Measurements from ENCODE around the gene MINK1.
"Not testable (repeated sequence)": the region's sequence is repeated elsewhere in the genome, so short reads cannot be mapped to it uniquely, and the experiment has no call there.

Gene MINK1

DNA sequence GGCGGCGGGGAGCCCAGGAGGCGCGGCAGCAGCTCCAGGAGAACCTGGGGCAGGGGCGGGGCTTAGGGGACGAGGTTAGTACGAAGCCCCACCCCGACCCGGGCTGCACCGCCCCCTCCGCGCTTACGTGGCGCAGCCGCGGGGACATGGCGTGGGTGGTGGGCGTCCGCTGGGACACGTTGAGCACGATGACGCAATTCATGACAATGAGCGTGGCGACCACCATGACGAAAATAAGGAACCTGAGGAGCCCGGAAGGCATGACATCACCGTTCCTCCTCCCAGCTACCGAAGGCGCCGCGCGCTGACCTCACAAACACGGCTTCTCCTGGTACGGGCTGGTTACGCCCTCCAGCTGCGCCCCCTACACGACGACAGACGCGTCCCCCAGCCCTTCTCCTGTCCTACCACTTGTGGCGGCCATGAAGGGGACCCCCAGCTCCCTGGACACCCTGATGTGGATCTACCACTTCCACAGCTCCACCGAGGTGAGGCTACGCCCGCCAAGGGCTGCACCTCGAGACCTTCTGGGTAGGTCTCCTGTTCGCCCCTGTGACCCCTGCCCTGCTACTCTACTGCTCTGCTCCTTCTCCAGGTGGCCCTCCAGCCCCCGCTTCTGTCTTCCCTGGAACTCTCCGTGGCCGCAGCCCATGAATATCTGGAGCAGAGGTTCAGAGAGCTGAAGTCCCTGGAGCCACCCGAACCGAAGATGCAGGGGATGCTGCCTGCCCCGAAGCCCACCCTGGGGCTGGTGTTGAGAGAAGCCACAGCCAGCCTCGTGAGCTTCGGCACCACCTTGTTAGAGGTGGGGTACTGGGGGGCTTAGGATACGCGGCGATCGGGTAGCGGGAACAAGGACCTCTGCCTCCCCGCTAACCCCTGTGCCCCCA is 66.4 kb downstream of the MINK1 start, which contains the start of gene C17orf107:
TSS of gene C17orf107 (plus strand) at position 196 of the 890 bp plus-strand sequence. CDS start at position 423, 227 bp downstream.
- peak; percentile 89 to 96 for DNase-seq (ENCODE audit: low read depth in 2 of 2)

DNA sequence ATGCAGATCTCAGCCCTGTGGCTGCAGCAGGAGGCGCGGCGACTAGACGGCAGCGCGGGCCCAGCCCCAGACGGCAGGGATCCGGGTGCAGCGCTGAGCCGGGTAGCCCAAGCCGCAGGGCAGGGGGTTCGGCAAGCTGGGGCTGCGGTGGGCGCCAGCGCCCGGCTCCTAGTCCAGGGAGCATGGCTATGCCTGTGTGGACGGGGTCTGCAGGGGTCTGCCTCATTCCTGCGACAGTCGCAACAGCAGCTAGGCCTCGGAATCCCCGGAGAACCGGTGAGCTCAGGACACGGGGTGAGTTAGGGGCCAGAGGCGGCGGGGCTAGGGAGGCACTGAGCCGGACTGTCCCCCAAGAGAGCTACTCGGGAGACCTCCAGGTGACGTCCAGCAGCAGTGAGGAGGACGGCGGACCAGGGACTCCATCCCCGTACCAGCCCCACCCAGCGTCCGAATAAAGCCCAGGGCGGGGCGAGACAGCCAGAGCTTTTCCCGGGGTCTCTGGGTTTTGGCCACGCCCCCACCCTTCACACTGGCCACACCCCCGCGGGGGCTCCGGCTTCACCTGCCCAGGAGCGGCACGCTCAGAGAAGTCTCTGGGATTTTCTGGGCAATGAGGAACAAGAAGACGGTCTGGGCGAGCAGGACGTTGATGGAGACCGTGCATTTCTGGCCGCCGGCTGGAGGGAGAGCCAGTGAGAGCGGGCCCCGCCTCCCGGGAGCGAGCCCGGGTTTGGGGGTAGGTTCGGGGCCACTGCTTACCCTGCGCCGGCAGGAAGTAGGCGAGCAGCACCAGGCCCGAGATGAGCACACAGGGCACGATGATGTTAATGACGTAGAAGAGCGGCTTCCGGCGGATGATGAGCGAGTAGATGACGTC is 67.3 kb downstream of the MINK1 start:
- no peak for DNase-seq (ENCODE audit: low read depth in 2 of 2)

DNA sequence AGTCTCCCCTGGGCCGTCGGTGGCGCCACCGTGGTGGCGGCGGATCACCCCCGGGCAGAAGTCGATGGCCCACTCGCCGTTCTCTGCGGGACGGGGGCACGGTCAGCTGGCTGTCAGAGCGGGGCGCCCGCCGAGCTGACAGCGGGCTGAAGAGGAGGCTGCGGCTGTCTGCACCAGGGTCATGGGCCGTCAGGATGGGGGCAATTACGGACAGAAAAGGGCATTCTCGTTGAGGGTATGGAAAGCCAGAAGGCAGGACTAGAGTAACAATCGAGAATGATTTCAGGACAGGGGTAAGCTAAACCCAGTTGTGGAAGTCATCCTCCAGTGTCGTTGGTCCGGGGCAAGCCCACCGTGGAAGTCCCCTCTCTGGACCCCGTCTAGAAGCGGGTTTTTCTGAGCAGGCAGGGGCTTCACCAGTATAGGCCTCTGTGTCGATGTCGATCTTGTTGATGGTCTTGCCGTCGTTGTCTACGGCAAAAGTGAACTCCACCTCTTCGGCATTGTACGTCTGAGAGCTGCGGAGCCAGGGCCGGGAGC is 68.0 kb downstream of the MINK1 start:
- DNase-seq (ENCODE audit: low read depth in 2 of 2) = no peak

DNA sequence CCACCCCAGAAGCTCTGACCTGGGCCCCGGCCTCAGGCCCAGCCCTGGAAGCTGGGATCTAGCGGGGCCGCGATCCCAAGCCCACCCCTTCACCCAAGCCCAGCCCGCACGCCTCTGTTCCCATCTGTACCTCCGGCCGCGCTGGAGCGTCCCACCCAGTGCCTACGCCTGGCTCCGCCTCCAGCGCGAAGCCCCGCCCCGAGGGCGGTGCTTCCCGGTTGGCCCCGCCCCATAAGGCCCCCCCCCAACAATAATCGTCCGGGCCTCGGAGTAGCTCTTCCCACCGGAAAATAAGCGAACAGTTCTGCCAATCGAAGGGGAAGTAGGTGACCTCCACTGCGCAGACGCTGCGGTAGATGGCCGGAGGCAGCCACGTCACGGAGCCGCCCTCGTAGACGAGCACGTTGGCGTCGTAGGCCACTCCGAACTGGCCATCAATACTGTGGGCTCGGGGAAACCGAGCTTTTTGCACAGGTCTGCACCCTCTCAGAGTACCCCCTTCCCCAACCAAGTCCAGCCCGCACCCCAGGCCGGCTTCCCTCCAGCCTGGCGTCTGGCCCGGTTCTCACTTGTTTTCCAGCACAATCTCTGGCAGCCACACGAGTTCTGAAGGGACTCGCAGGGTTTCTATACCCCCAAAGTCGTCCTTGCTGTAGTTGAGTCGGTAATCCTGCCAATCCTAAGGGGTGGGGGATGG is 68.7 kb downstream of the MINK1 start:
- DNase-seq (ENCODE audit: low read depth in 2 of 2) = no peak

DNA sequence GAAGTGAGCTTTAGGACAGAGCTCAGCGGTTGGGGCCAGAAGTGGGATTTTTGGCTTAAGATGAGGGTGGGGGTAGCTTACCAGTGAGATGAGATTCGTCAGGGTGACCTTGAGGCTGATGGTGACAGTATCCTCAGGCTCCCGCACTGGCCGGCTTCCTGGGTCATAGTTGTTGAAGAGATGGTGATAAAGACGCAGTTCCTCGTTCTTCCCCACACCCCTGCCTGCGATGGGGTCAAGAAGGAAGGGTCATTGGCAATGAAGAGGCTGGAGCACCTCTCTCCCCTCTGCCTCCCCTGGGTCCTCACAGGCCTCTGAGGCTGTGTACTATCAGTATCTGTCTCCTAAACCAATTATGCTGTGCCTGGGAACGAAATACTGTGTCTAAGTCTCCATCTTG is 69.4 kb downstream of the MINK1 start:
- DNase-seq (ENCODE audit: low read depth in 2 of 2) = no peak

DNA sequence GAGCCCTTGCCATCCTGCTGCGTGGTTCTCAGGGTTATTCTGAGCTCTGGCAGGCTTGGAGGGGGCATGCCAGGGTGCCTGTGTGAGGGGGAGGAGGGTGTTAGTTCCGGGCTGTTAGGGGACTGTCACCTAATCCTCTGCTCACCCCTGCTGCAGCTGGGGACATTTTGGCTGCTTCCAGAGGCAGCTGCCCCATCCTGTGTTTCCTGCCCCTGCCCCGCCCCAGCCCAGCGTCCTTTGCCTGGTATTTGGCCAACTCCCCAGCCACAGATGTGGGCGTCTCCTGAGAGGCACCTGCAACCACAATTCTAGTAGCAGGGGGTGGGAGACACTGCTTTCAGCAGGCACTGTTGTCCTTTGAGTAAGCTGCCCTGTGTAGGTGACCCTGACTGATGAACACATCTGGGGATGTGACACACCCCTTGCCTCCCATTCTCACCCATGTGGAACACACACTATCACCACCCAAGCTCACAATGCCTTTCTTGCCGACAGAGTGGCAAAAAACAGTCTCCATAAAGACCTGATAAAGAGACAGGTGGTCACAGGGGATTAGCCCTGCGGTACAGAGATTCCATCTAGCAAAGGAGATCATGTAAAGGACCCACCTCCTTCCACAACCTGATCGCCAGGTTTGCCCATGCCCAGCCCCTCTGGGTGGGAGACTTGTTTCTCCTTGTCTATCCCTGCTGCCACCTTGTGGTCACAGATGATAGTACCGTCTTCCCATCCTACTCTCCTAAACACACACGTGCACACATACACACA is 70.1 kb downstream of the MINK1 start, which contains the start of gene CHRNE:
TSS of gene CHRNE (minus strand) at position 48 of the 768 bp plus-strand sequence. CDS start at position 13, 35 bp downstream.
- DNase-seq (ENCODE audit: low read depth in 2 of 2) = peak; percentile 67 to 71

DNA sequence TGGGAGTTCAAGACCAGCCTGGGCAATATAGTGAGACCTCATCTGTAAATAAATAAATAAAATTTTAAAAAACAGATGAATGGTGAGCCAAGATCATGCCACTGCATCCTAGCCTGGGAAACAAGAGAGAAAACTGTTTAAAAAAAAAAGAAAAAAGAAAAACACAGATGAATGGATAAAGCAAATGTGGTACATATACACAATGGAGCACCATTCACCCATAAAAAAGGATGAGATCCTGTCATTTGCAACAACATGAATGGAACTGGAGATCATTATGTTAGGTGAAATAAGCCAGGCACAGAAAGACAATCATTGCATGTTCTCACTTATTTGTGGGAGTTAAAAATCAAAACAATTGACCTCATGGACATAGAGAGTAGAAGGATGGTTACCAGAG is 73.5 kb downstream of the MINK1 start:
- DNase-seq (ENCODE audit: low read depth in 2 of 2) = not testable (repeated sequence)

DNA sequence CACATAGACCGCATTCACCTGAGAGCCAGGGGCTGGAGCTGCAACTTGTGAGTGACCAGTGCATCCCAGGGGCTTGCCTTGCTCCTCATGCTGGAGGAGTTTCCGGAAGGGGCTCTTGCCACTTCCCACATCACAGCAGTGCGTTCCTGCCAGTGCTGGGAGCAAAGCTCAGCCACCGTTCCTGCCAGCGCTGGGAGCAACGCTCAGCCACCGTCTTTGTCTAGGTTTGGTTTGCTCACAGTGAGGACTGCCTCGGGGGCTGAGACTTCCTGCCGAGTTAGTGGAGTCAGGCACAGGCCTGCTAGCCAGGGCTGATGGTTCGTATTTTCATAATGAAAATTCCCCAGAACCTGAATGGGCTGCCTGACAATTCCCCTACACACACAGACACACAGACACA is 75.2 kb downstream of the MINK1 start:
- DNase-seq (ENCODE audit: low read depth in 2 of 2) = no peak

DNA sequence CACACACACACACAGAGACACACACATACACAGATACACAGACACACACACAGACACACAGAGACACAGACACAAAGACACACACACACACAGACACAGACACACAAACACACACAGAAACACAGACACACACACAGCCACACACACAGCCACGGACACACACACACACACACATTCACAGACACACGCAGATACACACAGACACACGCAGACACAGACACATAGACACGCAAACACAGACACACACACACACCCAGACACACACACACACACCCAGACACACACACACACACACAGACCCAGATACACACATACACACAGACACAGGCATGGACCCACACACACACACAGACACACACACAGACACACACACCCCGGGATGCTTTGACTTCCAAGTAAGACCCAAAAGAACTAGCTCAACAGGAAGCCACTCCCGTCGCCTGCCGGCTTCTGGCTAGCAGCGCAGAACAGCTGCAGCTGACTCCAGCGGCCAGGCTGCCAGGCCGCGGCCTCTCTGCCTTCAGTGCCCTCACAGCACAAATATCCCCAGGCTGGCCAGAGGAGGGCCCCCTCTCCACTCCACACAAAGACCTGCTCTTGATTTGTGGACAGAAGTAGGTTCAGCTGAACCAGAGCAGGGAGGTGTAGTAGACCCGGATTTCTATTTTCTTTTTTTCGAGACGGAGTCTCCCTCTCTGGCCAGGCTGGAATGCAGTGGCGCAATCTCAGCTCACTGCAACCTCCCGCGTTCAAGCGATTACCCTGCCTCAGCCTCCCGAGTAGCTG is 75.8 kb downstream of the MINK1 start:
- DNase-seq (ENCODE audit: low read depth in 2 of 2) = peak; percentile 62 to 64

DNA sequence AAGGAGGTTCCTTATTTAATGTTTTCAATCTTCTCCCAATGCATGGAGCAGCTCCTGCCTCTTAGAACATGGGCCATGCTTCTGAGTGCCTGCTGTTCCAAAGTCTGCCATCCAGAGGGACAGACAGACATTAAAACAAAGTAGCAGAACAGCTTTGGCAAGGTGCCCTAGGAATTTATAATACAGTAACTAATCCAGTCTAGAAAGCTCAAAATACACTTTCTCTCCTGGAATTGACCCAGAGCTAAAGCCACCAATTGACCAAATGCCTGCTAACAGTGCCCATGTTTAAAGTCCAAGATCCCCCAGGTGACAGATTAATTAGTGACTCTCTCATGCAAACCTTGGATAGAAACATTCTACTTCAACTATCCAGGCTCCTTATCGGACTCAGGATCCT is 80.9 kb downstream of the MINK1 start:
- no peak for DNase-seq (ENCODE audit: low read depth in 2 of 2)

DNA sequence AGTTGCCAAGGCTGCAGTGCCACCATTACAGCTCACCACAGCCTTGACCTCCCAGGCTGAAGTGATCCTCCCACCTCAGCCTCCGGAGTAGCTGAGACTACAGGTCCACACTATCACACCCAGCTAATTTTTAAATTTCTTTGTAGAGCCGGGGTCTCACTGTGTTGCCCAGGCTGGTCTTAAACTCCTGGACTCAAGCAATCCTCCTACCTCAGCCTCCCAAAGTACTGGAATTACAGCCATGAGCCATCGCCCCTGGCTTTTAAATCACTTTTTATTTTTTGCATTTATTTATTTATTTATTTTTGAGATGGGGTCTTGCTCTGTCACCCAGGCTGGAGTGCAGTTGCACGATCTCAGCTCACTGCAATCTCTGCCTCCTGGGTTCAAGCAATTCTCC is 81.4 kb downstream of the MINK1 start:
- DNase-seq (ENCODE audit: low read depth in 2 of 2) = not testable (repeated sequence)

DNA sequence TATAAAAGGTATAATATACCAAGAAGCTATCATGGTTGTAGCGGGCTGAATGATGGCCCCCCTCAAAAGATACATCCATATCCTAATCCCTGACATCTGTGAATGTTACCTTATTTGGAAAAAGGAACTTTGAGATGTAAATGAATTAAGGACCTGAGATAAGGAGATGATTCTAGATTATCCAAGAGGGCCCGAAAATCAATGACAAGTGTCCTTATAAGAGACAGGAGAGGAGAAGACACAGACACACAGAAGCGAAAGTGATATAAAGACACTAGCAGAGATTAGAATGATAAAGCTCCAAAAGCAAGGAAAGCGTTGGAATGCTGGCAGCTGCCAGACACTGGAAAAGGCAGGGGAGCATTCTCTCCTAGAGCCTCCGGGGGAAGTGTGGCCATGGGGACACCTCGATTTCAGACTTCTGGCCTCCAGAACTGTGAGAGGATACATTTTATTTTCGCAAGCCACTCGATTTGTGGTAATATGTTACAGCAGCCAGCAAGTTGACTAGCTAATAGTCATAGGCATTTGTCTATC is 86.4 kb downstream of the MINK1 start:
- DNase-seq (ENCODE audit: low read depth in 2 of 2) = no peak

DNA sequence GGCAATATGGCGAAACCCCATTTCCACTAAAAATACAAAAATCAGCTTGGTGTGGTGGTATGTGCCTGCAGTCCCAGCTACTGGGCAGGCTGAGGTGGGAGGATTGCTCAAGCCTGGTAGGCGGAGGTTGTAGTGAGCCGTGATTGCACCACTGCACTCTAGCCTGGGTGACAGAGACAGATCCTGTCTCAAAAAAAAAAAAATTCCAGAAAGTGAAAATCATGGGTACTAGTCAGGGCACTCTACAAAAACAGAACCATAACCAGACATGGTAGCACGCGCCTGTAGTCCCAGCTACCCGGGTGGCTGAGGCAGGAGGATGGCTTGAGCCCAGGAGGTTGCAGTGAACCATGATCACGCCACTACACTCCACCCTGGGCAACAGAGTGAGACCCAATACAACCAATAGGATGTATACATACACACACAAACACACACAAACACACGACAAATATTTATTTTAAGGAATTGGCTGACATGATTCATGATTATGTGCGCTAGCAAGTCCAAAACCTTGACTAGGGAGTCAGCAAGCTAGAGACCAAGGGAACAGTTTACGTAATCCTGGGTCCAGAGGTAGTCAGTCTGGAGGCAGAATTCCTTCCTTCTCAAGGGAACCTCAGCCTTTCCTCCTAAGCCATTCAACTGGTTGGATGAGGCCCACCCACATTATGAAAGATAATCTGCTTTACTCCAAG is 87.4 kb downstream of the MINK1 start:
- DNase-seq (ENCODE audit: low read depth in 2 of 2) = no peak

DNA sequence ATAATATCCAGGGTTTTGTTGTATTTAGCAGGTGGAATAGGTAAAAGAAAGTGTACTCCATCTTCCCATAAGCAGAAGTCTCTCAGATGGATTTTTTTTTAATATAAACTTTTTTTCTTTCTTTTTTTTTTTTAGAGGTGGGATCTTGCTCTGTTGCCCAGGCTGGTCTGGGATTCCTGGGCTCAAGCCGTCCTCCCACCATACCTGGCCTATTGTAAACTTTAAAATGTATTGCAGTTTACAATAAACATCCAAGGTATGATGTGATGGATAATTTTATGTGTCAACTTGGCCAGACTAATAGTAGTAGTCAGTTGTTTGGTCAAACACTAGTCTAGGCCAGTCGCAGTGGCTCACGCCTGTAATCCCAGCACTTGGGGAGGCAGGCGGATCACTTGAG is 88.2 kb downstream of the MINK1 start:
- DNase-seq (ENCODE audit: low read depth in 2 of 2) = no peak

DNA sequence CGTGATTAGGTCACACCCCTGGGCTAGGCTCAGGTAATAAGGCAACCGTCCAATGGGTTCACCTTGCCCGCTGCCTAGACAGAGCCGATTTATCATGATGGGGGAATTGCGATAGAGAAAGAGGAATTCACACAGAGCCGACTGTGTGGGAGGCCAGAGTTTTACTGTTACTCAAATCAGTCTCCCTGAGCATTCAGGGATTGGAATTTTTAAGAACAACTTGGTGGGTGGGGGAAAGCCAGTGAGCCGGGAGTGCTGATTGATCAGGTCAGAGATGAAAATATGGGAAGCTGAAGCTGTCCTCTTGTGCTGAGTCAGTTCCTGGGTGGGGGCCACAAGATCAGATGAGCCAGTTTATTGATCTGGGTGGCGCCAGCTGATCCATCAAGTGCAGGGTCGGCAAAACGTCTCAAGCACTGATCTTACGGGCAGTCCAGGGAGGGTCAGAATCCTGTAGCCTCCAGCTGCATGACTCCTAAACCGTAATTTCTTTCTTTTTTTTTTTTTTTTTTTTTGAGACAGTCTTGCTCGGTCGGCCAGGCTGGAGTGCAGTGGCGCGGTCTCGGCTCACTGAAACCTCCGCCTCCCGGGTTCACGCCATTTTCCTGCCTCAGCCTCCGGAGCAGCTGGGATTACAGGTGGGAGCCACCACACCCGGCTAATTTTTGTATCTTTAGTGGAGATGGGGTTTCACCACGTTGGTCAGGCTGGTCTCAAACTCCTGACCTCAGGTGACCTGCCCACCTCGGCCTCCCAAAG is 93.6 kb downstream of the MINK1 start:
- not testable (repeated sequence) for DNase-seq (ENCODE audit: low read depth in 2 of 2)

DNA sequence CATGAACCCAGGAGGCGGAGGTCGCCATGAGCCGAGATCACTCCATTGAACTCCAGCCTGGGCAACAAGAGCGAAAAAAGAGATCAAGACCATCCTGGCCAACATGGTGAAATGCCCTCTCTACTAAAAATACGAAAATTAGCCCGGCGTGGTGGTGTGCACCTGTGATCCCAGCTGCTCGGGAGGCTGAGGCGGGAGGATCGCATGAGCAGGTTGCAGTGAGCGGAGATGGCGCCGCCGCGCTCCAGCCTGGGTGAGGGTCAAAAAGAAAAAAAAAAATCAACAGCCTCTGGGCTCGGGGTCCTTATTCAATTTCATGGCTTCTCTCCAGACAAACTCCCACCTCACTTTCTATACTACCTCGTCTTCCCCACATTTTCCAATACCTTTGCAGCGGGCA is 95.7 kb downstream of the MINK1 start:
- DNase-seq (ENCODE audit: low read depth in 2 of 2) = no peak

DNA sequence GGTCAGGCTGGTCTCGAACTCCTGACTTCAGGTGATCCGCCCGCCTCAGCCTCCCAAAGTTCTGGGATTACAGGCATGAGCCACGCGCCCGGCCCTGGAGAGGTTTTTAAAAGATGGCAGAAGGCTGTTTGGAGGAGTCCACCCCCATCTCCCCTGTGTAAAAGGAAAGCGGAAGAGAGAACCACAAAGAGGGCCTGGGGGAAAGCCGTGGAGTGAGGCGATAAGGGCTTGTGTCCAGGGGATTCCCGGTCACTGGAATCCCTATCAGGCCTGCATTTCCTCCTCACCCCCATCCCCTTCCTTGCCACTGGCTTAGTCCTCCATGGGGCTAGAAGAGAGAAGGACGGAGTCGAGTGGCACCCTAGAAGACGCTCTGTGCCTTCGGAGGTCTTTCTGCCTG is 98.8 kb downstream of the MINK1 start, which contains the start of gene GP1BA:
TSS of gene GP1BA (plus strand) at position 315 of the 400 bp plus-strand sequence. CDS start 328 bp downstream, outside the sequence.
- no peak for DNase-seq (ENCODE audit: low read depth in 2 of 2)

DNA sequence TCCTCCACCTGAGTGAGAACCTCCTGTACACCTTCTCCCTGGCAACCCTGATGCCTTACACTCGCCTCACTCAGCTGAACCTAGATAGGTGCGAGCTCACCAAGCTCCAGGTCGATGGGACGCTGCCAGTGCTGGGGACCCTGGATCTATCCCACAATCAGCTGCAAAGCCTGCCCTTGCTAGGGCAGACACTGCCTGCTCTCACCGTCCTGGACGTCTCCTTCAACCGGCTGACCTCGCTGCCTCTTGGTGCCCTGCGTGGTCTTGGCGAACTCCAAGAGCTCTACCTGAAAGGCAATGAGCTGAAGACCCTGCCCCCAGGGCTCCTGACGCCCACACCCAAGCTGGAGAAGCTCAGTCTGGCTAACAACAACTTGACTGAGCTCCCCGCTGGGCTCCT is 99.6 kb downstream of the MINK1 start:
- DNase-seq (ENCODE audit: low read depth in 2 of 2) = no peak

Data from stimulated activated CD4-positive, alpha-beta T cell treated with anti-CD3 and anti-CD28 coated beads, Interleukin-15, amount 100 ng/mL, for 48 hours (primary cell).